SU-DHL-6 (cell line): ENCODE data around the gene LRRK1.

Experiments
- H2AFZ ChIP-seq: fragments of 200-600 bp; sonication (generic); 2 replicates; pipeline ENCODE4 v1.6.1; 2014; ENCODE audit warnings: low read depth, mild to moderate bottlenecking, moderate library complexity, mixed read lengths, antibody characterized with exemption, low read length; ENCODE audit not compliant: severe bottlenecking
- H3F3A ChIP-seq: fragments of 200-600 bp; shearing (Covaris generic); 2 replicates; pipeline ENCODE4 v1.6.0; 2016; ENCODE audit warnings: antibody characterized with exemption, mild to moderate bottlenecking; ENCODE audit not compliant: insufficient read depth
- H3K27ac ChIP-seq: fragments of 200-600 bp; sonication (generic); 2 replicates; pipeline ENCODE4 v1.5.1; 2016; ENCODE audit warnings: low read depth, mild to moderate bottlenecking, low read length, moderate library complexity, mixed read lengths
- H3K27me3 ChIP-seq: fragments of 200-600 bp; sonication (generic), shearing (Covaris generic); 2 replicates; pipeline ENCODE4 v1.6.0; 2014; ENCODE audit warnings: mild to moderate bottlenecking, low read length
- H3K36me3 ChIP-seq: fragments of 200-600 bp; sonication (generic); 2 replicates; pipeline ENCODE4 v1.6.1; 2014; ENCODE audit warnings: mild to moderate bottlenecking, low read length, mixed read lengths
- H3K4me2 ChIP-seq: fragments of 300-600, 200-600 bp; shearing (Covaris generic), sonication (generic); 2 replicates; pipeline ENCODE4 v1.6.0; 2014; ENCODE audit warnings: low read length, low read depth, mild to moderate bottlenecking; ENCODE audit not compliant: poor library complexity, severe bottlenecking
- H3K4me3 ChIP-seq: fragments of 200-600 bp; sonication (generic); 2 replicates; pipeline ENCODE4 v1.5.1; 2014; ENCODE audit warnings: antibody characterized with exemption, low read length, mild to moderate bottlenecking, mixed read lengths; ENCODE audit not compliant: insufficient read depth, poor library complexity, severe bottlenecking
- H3K79me2 ChIP-seq: fragments of 200-600 bp; sonication (generic); 2 replicates; pipeline ENCODE4 v1.6.1; 2014; ENCODE audit warnings: mild to moderate bottlenecking, low read length, moderate library complexity; ENCODE audit not compliant: insufficient read depth
- H3K9ac ChIP-seq: fragments of 200-600 bp; sonication (generic); 2 replicates; pipeline ENCODE4 v1.7.0; 2014; ENCODE audit warnings: mild to moderate bottlenecking, low read length
- H3K9me2 ChIP-seq: fragments of 200-600 bp; sonication (generic); replicated peaks from 2 replicates; pipeline ENCODE4 v1.6.1; 2014; ENCODE audit warnings: low read length; ENCODE audit not compliant: insufficient read depth
- H3K9me3 ChIP-seq: fragments of 200-600 bp; sonication (generic); 2 replicates; pipeline ENCODE4 v1.6.1; 2014; ENCODE audit warnings: low read length, mixed read lengths; ENCODE audit not compliant: insufficient read depth
- H4K20me1 ChIP-seq: fragments of 200-600 bp; sonication (generic); 2 replicates; pipeline ENCODE4 v1.6.1; 2014; ENCODE audit warnings: low read depth, mild to moderate bottlenecking, antibody characterized with exemption, low read length, moderate library complexity, mixed read lengths
- CTCF ChIP-seq: fragments of 200-600 bp; sonication (generic); IDR thresholded peaks from one replicate; pipeline ENCODE4 v1.5.1; 2017; ENCODE audit warnings: antibody characterized with exemption, mild to moderate bottlenecking, low read length, moderate library complexity; ENCODE audit not compliant: insufficient read depth, poor library complexity, severe bottlenecking
- EZH2phosphoT487 ChIP-seq: fragments of 200-600 bp; sonication (generic), shearing (Covaris generic); conservative IDR thresholded peaks from 2 replicates; pipeline ENCODE4 v1.6.1; 2018; ENCODE audit warnings: mild to moderate bottlenecking, antibody characterized with exemption, low read length, moderate library complexity, mixed read lengths

Gene LRRK1

GRCh38 chr15:101036189-101036588, 117.0 kb downstream of the LRRK1 start:
- peaks cover 61% of the 10 kb centered on the region for H3K79me2 ChIP-seq
- no peaks in the 10 kb centered on the region for H3K27me3 ChIP-seq
- no peaks in the 10 kb centered on the region for H3K9me3 ChIP-seq
- no peaks in the 10 kb centered on the region for H3K9me2 ChIP-seq
- H2AFZ ChIP-seq: no peak overlapping the region
- peaks cover 18% of the 10 kb centered on the region for H4K20me1 ChIP-seq
- peak overlapping the region; percentile 32 for H3K4me2 ChIP-seq
- H3K9ac ChIP-seq: no peak overlapping the region
- H3F3A ChIP-seq: peaks cover 57% of the 10 kb centered on the region
- peak overlapping the region; percentile 69 for H3K27ac ChIP-seq
- no peak overlapping the region for H3K4me3 ChIP-seq
- H3K36me3 ChIP-seq: peaks cover 86% of the 10 kb centered on the region
- TF ChIP-seq CTCF: no peak
- no peak for TF ChIP-seq EZH2phosphoT487

- Histone ChIP-seq H3K27me3 (no peaks in the 10 kb centered on the region), H3K4me3 (no peak overlapping the region), H4K20me1 (peaks cover 27% of the 10 kb centered on the region), H3K9me2 (no peaks in the 10 kb centered on the region), H3F3A (peaks cover 62% of the 10 kb centered on the region), H3K79me2 (peaks cover 61% of the 10 kb centered on the region), H3K27ac (no peak overlapping the region), H3K4me2 (no peak overlapping the region), H3K9ac (no peak overlapping the region), H3K36me3 (peaks cover 92% of the 10 kb centered on the region), H2AFZ (no peak overlapping the region), H3K9me3 (no peaks in the 10 kb centered on the region)
- no peak for TF ChIP-seq CTCF
- no peak for TF ChIP-seq EZH2phosphoT487
Measured at GRCh38 chr15:101037090-101037830, 118.1 kb downstream of the LRRK1 start.

- Histone ChIP-seq H3K9ac (no peak overlapping the region), H3K27ac (no peak overlapping the region), H3K36me3 (peaks cover 85% of the 10 kb centered on the region), H3K9me2 (no peaks in the 10 kb centered on the region), H3K4me3 (no peak overlapping the region), H3K27me3 (no peaks in the 10 kb centered on the region), H3K9me3 (no peaks in the 10 kb centered on the region), H4K20me1 (peaks cover 28% of the 10 kb centered on the region), H3K79me2 (peaks cover 56% of the 10 kb centered on the region), H2AFZ (no peak overlapping the region), H3F3A (peaks cover 56% of the 10 kb centered on the region), H3K4me2 (no peak overlapping the region)
- TF ChIP-seq EZH2phosphoT487 (no peak), CTCF (no peak)
Measured at GRCh38 chr15:101038327-101039003, 119.3 kb downstream of the LRRK1 start.
